ENCODE results near the gene CPLANE2.

DNA sequence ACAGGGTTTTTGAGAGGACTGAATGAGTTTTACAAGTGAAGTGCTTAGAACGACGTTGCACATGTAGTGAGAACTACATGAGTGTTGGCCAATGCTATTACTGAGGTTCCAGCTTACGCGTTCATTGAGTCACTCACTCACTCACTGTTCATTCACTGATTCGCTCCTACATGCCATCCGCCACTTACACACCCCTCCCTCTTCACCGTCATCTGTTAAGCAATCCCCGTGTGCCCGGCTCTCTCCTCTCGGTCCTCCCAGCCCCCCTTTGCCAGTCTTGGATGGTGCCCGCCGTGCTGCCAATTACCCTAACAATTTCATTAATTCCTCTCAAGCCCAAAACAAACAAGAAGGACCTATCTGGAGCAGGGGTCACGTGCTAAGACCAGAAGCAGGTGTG lies 53.8 kb downstream of the CPLANE2 start:
- no peak for TF ChIP-seq FOXM1 (IDR thresholded peaks at IDR 0.05; ENCODE audit: borderline replicate concordance, low read depth)
- no peak for TF ChIP-seq EP300 (IDR thresholded peaks at IDR 0.05; ENCODE audit: borderline replicate concordance)
- TF ChIP-seq CREB1 (IDR thresholded peaks at IDR 0.05; ENCODE audit: low read depth) = no peak
- no peak for TF ChIP-seq CEBPB (IDR thresholded peaks at IDR 0.05)
- TF ChIP-seq RAD21 (IDR thresholded peaks at IDR 0.05; ENCODE audit: low read depth) = no peak
- TF ChIP-seq, protein P1, sequence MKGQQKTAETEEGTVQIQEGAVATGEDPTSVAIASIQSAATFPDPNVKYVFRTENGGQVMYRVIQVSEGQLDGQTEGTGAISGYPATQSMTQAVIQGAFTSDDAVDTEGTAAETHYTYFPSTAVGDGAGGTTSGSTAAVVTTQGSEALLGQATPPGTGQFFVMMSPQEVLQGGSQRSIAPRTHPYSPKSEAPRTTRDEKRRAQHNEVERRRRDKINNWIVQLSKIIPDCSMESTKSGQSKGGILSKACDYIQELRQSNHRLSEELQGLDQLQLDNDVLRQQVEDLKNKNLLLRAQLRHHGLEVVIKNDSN (IDR thresholded peaks at IDR 0.05) = no peak
- TF ChIP-seq TAF1 (IDR thresholded peaks at IDR 0.05; ENCODE audit: low read depth) = no peak
- TF ChIP-seq NFIC (IDR thresholded peaks at IDR 0.05) = no peak
- TF ChIP-seq TCF12 (IDR thresholded peaks at IDR 0.05; ENCODE audit: low read depth) = no peak
- TF ChIP-seq, protein P2, sequence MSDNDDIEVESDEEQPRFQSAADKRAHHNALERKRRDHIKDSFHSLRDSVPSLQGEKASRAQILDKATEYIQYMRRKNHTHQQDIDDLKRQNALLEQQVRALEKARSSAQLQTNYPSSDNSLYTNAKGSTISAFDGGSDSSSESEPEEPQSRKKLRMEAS (IDR thresholded peaks at IDR 0.05) = no peak
- TF ChIP-seq, protein P3, sequence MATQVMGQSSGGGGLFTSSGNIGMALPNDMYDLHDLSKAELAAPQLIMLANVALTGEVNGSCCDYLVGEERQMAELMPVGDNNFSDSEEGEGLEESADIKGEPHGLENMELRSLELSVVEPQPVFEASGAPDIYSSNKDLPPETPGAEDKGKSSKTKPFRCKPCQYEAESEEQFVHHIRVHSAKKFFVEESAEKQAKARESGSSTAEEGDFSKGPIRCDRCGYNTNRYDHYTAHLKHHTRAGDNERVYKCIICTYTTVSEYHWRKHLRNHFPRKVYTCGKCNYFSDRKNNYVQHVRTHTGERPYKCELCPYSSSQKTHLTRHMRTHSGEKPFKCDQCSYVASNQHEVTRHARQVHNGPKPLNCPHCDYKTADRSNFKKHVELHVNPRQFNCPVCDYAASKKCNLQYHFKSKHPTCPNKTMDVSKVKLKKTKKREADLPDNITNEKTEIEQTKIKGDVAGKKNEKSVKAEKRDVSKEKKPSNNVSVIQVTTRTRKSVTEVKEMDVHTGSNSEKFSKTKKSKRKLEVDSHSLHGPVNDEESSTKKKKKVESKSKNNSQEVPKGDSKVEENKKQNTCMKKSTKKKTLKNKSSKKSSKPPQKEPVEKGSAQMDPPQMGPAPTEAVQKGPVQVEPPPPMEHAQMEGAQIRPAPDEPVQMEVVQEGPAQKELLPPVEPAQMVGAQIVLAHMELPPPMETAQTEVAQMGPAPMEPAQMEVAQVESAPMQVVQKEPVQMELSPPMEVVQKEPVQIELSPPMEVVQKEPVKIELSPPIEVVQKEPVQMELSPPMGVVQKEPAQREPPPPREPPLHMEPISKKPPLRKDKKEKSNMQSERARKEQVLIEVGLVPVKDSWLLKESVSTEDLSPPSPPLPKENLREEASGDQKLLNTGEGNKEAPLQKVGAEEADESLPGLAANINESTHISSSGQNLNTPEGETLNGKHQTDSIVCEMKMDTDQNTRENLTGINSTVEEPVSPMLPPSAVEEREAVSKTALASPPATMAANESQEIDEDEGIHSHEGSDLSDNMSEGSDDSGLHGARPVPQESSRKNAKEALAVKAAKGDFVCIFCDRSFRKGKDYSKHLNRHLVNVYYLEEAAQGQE (IDR thresholded peaks at IDR 0.05; ENCODE audit: low read depth) = no peak
- no peak for TF ChIP-seq TEAD4 (IDR thresholded peaks at IDR 0.05)
- no peak for TF ChIP-seq YY1 (IDR thresholded peaks at IDR 0.05; ENCODE audit: low read depth)

All from Ishikawa (cell line).